ENCODE measurements around the gene TRAF3IP3. TPM values are rescaled to one million over a fixed set of nuclear protein-coding genes. Genes with fewer than 3 reads are reported as not detected.

Gene TRAF3IP3
- total and polyA plus RNA-seq, 2 donors (not counting 1 experiment from before 2014, with no cell fraction given): 262 to 344 TPM

DNA sequence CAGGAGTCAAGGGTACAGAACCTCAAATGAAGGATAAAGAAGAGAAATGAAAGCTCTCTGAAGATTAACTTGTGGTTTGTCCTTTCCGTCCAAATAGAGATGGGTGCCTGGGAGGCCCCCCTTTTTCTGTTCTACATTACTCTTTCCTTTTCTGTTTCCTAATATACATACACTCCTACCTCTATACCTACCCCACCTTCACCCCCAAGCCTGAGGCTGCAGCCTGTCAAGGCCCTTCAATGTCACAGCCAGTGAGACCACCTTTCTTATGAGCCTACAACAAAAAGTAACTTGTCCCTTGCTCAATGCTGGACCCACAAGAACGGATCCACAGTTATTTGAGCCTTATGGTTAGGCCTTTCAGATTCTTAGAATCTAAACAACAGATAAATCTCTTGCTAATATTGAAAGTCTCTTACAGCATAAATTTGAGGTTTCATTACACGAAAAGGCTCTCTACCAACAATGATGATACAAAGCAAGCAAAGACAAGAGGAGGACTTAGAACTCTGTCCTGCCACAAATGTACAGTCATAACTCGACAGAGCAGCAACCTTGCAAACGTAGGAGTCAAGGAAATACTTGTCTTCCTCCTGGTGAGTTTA, 4.1 kb upstream of the TRAF3IP3 start:
- peak overlapping the region; percentile 95 for H3K27ac Mint-ChIP-seq
- Histone ChIP-seq H3K36me3 (replicated peaks in 1 of 2; ENCODE audit: control extremely low read depth in 1 of 2, control insufficient read depth in 1 of 2, extremely low read depth in 1 of 2, insufficient read depth in 2 of 2, low read length in 1 of 2) (no peaks in the 10 kb centered on the region), H3K4me2 (replicated peaks; ENCODE audit: low read depth, low read length, poor library complexity, severe bottlenecking) (peak overlapping the region; percentile 46), H2AFZ (ENCODE audit: insufficient read depth, low read depth, low read length, poor library complexity, severe bottlenecking) (peak overlapping the region; percentile 65), H3K9ac (ENCODE audit: low read length) (peak overlapping the region; percentile 17), H4K20me1 (ENCODE audit: control insufficient read depth, insufficient read depth, low read length, poor library complexity, severe bottlenecking) (no peaks in the 10 kb centered on the region), H3K4me1 (ENCODE audit: control insufficient read depth in 2 of 2, insufficient read depth in 2 of 2, low read length in 2 of 2) (peaks cover 39 to 55% of the 10 kb centered on the region in 2 donors), H3K27ac (ENCODE audit: low read length in 2 of 2) (peak overlapping the region; percentile 19 to 77), H3K79me2 (ENCODE audit: control insufficient read depth, insufficient read depth, low read length) (peaks cover 14% of the 10 kb centered on the region), H3K9me3 (ENCODE audit: control extremely low read depth in 1 of 3, control insufficient read depth in 2 of 3, insufficient read depth in 1 of 3, low read length in 2 of 3) (no peaks in the 10 kb centered on the region), H3K4me3 (ENCODE audit: control extremely low read depth in 1 of 5, extremely low read depth in 1 of 5, insufficient read depth in 1 of 5, low read depth in 2 of 5, low read length in 4 of 5) (no peak overlapping the region), H3K27me3 (replicated peaks in 1 of 4; ENCODE audit: control extremely low read depth in 1 of 4, control insufficient read depth in 3 of 4, insufficient read depth in 4 of 4, low read length in 3 of 4) (no peaks in the 10 kb centered on the region)
- DNase-seq (peak; percentile 41), ATAC-seq (ENCODE audit: low read depth) (no peak)
- peaks cover 48% of the 10 kb centered on the region for H3K4me1 Mint-ChIP-seq
- ChIA-PET CTCF (interaction anchor here (0.8 to 1.0 kb wide), 4 partner anchors 16 to 182 kb away, joined by 3 to 5 read pairs (median 4); no protein-coding TSS in a partner anchor), POLR2A (interaction anchor here (2.4 kb wide), 1 partner anchor 17 kb away, joined by 9 read pairs; no protein-coding TSS in a partner anchor)
- 50% methylated on average over 1 of the region's 5 CpGs for WGBS (ENCODE audit: insufficient coverage)
- no peaks in the 10 kb centered on the region for H3K27me3 Mint-ChIP-seq
- H3K4me3 Mint-ChIP-seq: peak overlapping the region; percentile 74
- TF ChIP-seq EZH2 (IDR thresholded peaks at IDR 0.05; ENCODE audit: borderline replicate concordance, insufficient read depth, low read depth, low read length, poor library complexity, severe bottlenecking): no peak
- TF ChIP-seq, protein P1, sequence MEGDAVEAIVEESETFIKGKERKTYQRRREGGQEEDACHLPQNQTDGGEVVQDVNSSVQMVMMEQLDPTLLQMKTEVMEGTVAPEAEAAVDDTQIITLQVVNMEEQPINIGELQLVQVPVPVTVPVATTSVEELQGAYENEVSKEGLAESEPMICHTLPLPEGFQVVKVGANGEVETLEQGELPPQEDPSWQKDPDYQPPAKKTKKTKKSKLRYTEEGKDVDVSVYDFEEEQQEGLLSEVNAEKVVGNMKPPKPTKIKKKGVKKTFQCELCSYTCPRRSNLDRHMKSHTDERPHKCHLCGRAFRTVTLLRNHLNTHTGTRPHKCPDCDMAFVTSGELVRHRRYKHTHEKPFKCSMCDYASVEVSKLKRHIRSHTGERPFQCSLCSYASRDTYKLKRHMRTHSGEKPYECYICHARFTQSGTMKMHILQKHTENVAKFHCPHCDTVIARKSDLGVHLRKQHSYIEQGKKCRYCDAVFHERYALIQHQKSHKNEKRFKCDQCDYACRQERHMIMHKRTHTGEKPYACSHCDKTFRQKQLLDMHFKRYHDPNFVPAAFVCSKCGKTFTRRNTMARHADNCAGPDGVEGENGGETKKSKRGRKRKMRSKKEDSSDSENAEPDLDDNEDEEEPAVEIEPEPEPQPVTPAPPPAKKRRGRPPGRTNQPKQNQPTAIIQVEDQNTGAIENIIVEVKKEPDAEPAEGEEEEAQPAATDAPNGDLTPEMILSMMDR (IDR thresholded peaks at IDR 0.05): no peak
- intact Hi-C loops (cut with micrococcal nuclease): loop anchor here (10.0 kb wide), 1 partner anchor 77 kb away; the partner anchor contains the start of gene G0S2
- H3K9me3 Mint-ChIP-seq (ENCODE audit: insufficient read depth): no peaks in the 10 kb centered on the region

DNA sequence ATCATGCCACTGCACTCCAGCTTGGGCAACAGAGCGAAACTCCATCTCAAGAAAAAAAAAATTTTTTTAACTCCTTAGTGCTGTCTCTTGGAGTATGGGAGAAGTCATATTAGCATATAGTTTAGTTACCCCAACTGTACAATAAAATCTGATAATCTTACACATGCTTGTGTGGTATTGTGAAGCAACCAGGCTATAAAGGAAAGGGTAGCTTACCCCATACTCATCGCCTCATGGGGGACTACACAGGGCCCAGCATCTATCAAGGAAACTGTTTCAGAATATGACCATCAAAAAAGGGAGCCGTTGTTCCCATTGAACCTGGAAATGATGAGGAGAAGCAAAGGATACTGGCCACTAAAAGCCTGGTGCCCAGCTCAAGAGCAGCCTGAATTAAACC, 3.0 kb upstream of the TRAF3IP3 start:
- ATAC-seq (ENCODE audit: low read depth): no peak
- H2AFZ ChIP-seq (ENCODE audit: insufficient read depth, low read depth, low read length, poor library complexity, severe bottlenecking): no peak overlapping the region
- ChIA-PET POLR2A (interaction anchor here (0.6 to 2.4 kb wide), 2 partner anchors 16 to 79 kb away, joined by 3 to 9 read pairs; no protein-coding TSS in a partner anchor), CTCF (interaction anchor here (0.6 to 1.1 kb wide), 3 partner anchors 46 to 70 kb away, joined by 3 to 6 read pairs (median 3); no protein-coding TSS in a partner anchor)
- Mint-ChIP-seq H3K27ac (no peak overlapping the region), H3K9me3 (ENCODE audit: insufficient read depth) (no peaks in the 10 kb centered on the region), H3K27me3 (no peaks in the 10 kb centered on the region), H3K4me3 (no peak overlapping the region), H3K4me1 (peaks cover 50% of the 10 kb centered on the region)
- H3K4me3 ChIP-seq (ENCODE audit: control extremely low read depth in 1 of 5, extremely low read depth in 1 of 5, insufficient read depth in 1 of 5, low read depth in 2 of 5, low read length in 4 of 5): no peak overlapping the region
- peaks cover 2% of the 10 kb centered on the region for H4K20me1 ChIP-seq (ENCODE audit: control insufficient read depth, insufficient read depth, low read length, poor library complexity, severe bottlenecking)
- H3K4me1 ChIP-seq (ENCODE audit: control insufficient read depth in 2 of 2, insufficient read depth in 2 of 2, low read length in 2 of 2): peaks cover 45 to 60% of the 10 kb centered on the region in 2 donors
- DNase-seq: no peak
- H3K4me2 ChIP-seq (replicated peaks; ENCODE audit: low read depth, low read length, poor library complexity, severe bottlenecking): no peak overlapping the region
- intact Hi-C loops (cut with micrococcal nuclease): loop anchor here (10.0 kb wide), 1 partner anchor 78 kb away; the partner anchor contains the start of gene G0S2
- H3K9ac ChIP-seq (ENCODE audit: low read length): no peak overlapping the region
- no CpG with 5 or more reads among the region's 3 CpGs for WGBS (ENCODE audit: insufficient coverage)
- H3K36me3 ChIP-seq (replicated peaks in 1 of 2; ENCODE audit: control extremely low read depth in 1 of 2, control insufficient read depth in 1 of 2, extremely low read depth in 1 of 2, insufficient read depth in 2 of 2, low read length in 1 of 2): peaks cover 0 to 1% of the 10 kb centered on the region in 2 experiments
- no peak overlapping the region for H3K27ac ChIP-seq (ENCODE audit: low read length in 2 of 2)
- no peaks in the 10 kb centered on the region for H3K27me3 ChIP-seq (replicated peaks in 1 of 4; ENCODE audit: control extremely low read depth in 1 of 4, control insufficient read depth in 3 of 4, insufficient read depth in 4 of 4, low read length in 3 of 4)
- TF ChIP-seq, protein P1 (IDR thresholded peaks at IDR 0.05): no peak
- TF ChIP-seq EZH2 (IDR thresholded peaks at IDR 0.05; ENCODE audit: borderline replicate concordance, insufficient read depth, low read depth, low read length, poor library complexity, severe bottlenecking): no peak
- H3K9me3 ChIP-seq (ENCODE audit: control extremely low read depth in 1 of 3, control insufficient read depth in 2 of 3, insufficient read depth in 1 of 3, low read length in 2 of 3): no peaks in the 10 kb centered on the region
- peaks cover 26% of the 10 kb centered on the region for H3K79me2 ChIP-seq (ENCODE audit: control insufficient read depth, insufficient read depth, low read length)
